Measurements from ENCODE around the gene PSMC3IP. TPM values are rescaled to one million over a fixed set of nuclear protein-coding genes. Genes with fewer than 3 reads are reported as not detected.

Gene PSMC3IP
- total RNA-seq, 1 experiment from 2014 or later: 23.3 TPM

GRCh38 chr17:42566883-42567573 is 10.5 kb downstream of the PSMC3IP start, which contains the start of gene MLX (continued):
- TF ChIP-seq USF2 (CRISPR knock-in tag; IDR thresholded peaks at IDR 0.05): peak; percentile 100
- TF ChIP-seq FOXK1 (CRISPR knock-in tag; IDR thresholded peaks at IDR 0.05): peak; percentile 12; the same call in 1 of the 2 replicates
- peak; percentile 56; the same call in 1 of the 2 replicates for TF ChIP-seq MYBL2 (CRISPR knock-in tag; IDR thresholded peaks at IDR 0.05)
- peak; percentile 73 for TF ChIP-seq FOXP1 (CRISPR knock-in tag; IDR thresholded peaks at IDR 0.05; ENCODE audit: borderline replicate concordance)
- no peak for TF ChIP-seq PRRX2 (CRISPR knock-in tag; IDR thresholded peaks at IDR 0.05)
- TF ChIP-seq ARID4B (CRISPR knock-in tag; IDR thresholded peaks at IDR 0.05; ENCODE audit: borderline replicate concordance): peak; percentile 21; the same call in 1 of the 2 replicates
- no peak for TF ChIP-seq ZSCAN18 (CRISPR knock-in tag; IDR thresholded peaks at IDR 0.05)
- TF ChIP-seq E2F1 (CRISPR knock-in tag; IDR thresholded peaks at IDR 0.05): 0 out of 2 replicates have a peak, but pooled peaks have one; percentile 60
- TF ChIP-seq USF1 (CRISPR knock-in tag; IDR thresholded peaks at IDR 0.05): peak; percentile 99
- TF ChIP-seq ZNF138 (CRISPR knock-in tag; conservative IDR thresholded peaks at IDR 0.05): 0 out of 2 replicates have a peak, but pooled peaks have one; percentile 50
- TF ChIP-seq CTCF (IDR thresholded peaks at IDR 0.05): no peak
- peak; percentile 89 for TF ChIP-seq SP1 (CRISPR knock-in tag; conservative IDR thresholded peaks at IDR 0.05)
- TF ChIP-seq IRF1 (CRISPR knock-in tag; IDR thresholded peaks at IDR 0.05): no peak
- TF ChIP-seq MAX (CRISPR knock-in tag; IDR thresholded peaks at IDR 0.05): peak; percentile 84

Data from WTC11 (cell line).